Pancreas (tissue), 10 donors: ENCODE data around the gene MAGI1. TPM values are rescaled to one million over a fixed set of nuclear protein-coding genes. Genes with fewer than 3 reads are reported as not detected.
"Not testable (repeated sequence)": the region's sequence is repeated elsewhere in the genome, so short reads cannot be mapped to it uniquely, and the experiment has no call there.

Experiments
- ATAC-seq, 4 donors: fragments of 200-7000 bp; cut with Tn5 transposase; one replicate each; pipeline versions ENCODE4 v1.8.0 to v1.9.1; 2020; ENCODE audit warnings: mild to moderate bottlenecking in 4 of 4, moderate library complexity in 4 of 4
- DNase-seq, 6 donors: peaks; one replicate each; pipeline ENCODE4 v3.0.0-alpha.2; 2020
- FAIRE-seq: peaks from 2 replicates; lab custom pipeline; 2012; peaks lifted over from hg19 to GRCh38; lab: Jason Lieb, UNC
- H3K27ac ChIP-seq, 4 donors: fragments of 200-600 bp; sonication (generic); 1 replicate in 3 of 4; 2 replicates in 1 of 4; pipeline versions ENCODE4 v1.5.0 to v1.8.0; 2020
- H3K27me3 ChIP-seq, 4 donors: fragments of 200-600 bp; one replicate each; pipeline ENCODE4 v1.8.0; 2021
- H3K36me3 ChIP-seq, 3 donors: fragments of 200-600 bp; sonication (generic) in 1 of 3; one replicate each; pipeline versions ENCODE4 v1.5.0 to v1.8.0; 2020 to 2021
- H3K4me1 ChIP-seq, 3 donors: fragments of 200-600 bp; one replicate each; pipeline ENCODE4 v1.8.0; 2021
- H3K4me3 ChIP-seq, 4 donors: fragments of 200-600 bp; sonication (generic) in 2 of 4; one replicate each; pipeline versions ENCODE4 v1.5.0 to v1.8.0; 2020 to 2021
- H3K9me3 ChIP-seq, 4 donors: fragments of 200-600 bp; one replicate each; pipeline ENCODE4 v1.8.0; 2021
- CTCF ChIP-seq, 4 donors: fragments of 200-600 bp; sonication (generic) in 3 of 4; IDR thresholded peaks; one replicate each; pipeline versions ENCODE4 v1.5.0 to v1.8.0; 2021; ENCODE audit warnings: antibody characterized with exemption in 4 of 4
- WGBS, 2 donors: extraction: QIAGEN DNeasy Blood & Tissue Kit; methylation state at CpG; one replicate each; pipeline ENCODE4 v1.1.7; 2013; 5-methylcytosine and 5-hydroxymethylcytosine counted together
- intact Hi-C, 3 donors: fragments of 100-400 bp; cut with DNase I; formaldehyde crosslinking; loops; one replicate each; pipeline versions ENCODE4 v1.11.1 to v1.14.2; 2022
- polyA plus RNA-seq, 2 donors: library from polyadenylated mRNA; stranded (reverse); fragments of 200-250 nt; gene quantifications; one replicate each; pipeline ENCODE4 v1.2.3, GENCODE V29; 2013
- total RNA-seq, 6 donors: library from RNA; stranded (reverse); fragmentation: NEBNext Ultra II Directional in 4 of 6; extraction: Animal tissue kit (Norgen Biotek cat#: 25700) in 4 of 6; gene quantifications; one replicate each; pipeline versions ENCODE4 v1.2.1 to v1.2.4, GENCODE V29; 2021 to 2023
- donor health status: healthy with polysubstance abuse.
- donor health status: DM: no; HTN: no; CAD: no; lungs with moderate emphysema.
- donor health status: DM: no; HTN: no; CAD: no.
- donor health status: control.
- donor health status: control.
- donor health status: Bipolar disorder and iron deficiency.
- donor health status: DM: yes; HTN: yes; CAD: no.
- donor health status: DM: no; HTN: no; CAD: no.
- donor health status: DM: no; HTN: no; CAD: no.
- donor health status: DM: yes; HTN: yes; CAD: no.

MAGI1 gene
- total and polyA plus RNA-seq, 8 donors = 19.7 to 45.1 (median 28.0) TPM

DNA sequence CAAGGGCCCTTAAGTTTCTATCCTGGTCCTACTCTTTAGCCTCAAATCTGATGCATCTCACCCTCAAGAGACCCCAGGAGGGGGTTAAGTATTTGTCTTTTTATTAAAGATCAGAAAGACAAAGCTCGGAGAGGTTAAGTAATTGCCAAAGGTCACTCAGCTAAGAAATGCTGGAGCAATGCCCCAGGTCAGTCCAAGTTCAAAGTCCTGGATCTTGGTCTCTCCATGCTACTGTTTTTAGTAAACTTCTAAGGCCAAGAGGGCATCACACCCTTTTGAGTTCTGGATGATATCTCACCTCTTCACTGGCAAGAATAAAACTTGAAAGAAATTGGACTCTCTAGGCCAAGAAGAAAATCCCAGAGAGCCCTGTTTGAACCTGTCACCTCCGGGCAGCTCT, 488.6 kb downstream of the MAGI1 start:
- FAIRE-seq = no peak
- DNase-seq = no peak

GRCh38 chr3:65549626-65549959, 489.1 kb downstream of the MAGI1 start:
- Histone ChIP-seq H3K27me3 (no peaks in the 10 kb centered on the region), H3K27ac (no peak overlapping the region), H3K36me3 (no peaks in the 10 kb centered on the region), H3K4me3 (peak overlapping the region in 1 of 4 donors; percentile 22), H3K4me1 (peaks cover 0 to 6% (median 0%) of the 10 kb centered on the region in 3 donors), H3K9me3 (no peaks in the 10 kb centered on the region)
- ATAC-seq (peak in 1 of 4 donors; percentile 21), FAIRE-seq (no peak), DNase-seq (no peak)
- WGBS, 2 donors = 49 to 62% methylated on average over 4 to 9 of the region's 9 CpGs
- no peak for TF ChIP-seq CTCF (IDR thresholded peaks at IDR 0.05)
- intact Hi-C loops = no loop called here

More for the DNA sequence above, 488.6 kb downstream of the MAGI1 start:
- H3K27ac ChIP-seq = no peak overlapping the region
- intact Hi-C loops = no loop called here
- no peaks in the 10 kb centered on the region for H3K36me3 ChIP-seq
- no peak overlapping the region for H3K4me3 ChIP-seq
- H3K9me3 ChIP-seq = no peaks in the 10 kb centered on the region
- H3K4me1 ChIP-seq = peaks cover 0 to 6% (median 0%) of the 10 kb centered on the region in 3 donors
- WGBS, 2 donors = 50 to 52% methylated on average over 2 of the region's 2 CpGs
- ATAC-seq = no peak
- no peaks in the 10 kb centered on the region for H3K27me3 ChIP-seq
- no peak for TF ChIP-seq CTCF (IDR thresholded peaks at IDR 0.05)

DNA sequence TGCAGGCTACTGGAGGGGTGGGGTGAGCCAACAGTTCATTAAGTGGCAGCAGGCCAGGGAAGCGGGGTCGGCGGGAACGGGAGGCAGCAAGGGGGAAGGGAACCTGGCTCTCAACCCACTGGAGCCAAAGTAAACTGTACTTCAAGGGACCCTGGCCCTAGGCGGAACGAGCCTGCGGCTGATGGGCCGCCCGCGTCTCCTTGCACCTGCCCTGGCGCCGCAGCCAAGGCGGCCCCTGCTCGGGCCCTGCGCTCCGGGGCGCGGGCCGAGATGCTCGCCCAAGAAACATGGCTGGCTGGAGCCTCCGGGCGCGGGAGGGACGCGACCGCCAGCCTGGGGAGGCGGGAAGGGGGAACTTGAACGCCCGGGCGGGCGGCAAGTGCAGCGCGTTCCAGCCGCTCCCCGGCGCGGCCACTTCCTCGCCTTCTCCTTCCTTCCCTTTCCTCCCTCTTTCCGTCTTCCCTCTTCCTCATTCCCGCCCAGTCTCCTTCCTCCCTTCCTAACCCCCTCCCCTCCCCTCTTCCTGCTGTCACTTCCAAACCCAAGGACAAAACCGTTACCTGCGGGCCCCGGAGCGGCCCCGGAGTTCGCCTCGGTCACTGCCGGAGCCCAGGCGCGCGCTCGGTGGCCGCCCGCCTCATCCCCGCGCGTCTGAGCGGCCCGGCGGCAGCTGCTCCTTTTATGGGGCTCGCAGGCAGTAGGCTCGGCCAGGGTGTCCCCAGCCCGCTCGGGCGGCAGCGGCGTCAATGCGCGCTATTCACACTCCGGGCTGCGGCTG, 489.7 kb downstream of the MAGI1 start:
- intact Hi-C loops = no loop called here
- WGBS, 2 donors = 28 to 29% methylated on average over 61 to 71 of the region's 71 CpGs
- DNase-seq = peak in 3 of 6 donors; percentile 13 to 60 (median 54)
- no peak for FAIRE-seq
- H3K9me3 ChIP-seq = no peaks in the 10 kb centered on the region
- H3K36me3 ChIP-seq = no peaks in the 10 kb centered on the region
- no peak overlapping the region for H3K27ac ChIP-seq
- H3K4me3 ChIP-seq = peak overlapping the region in 1 of 4 donors; percentile 22
- H3K4me1 ChIP-seq = peaks cover 0 to 6% (median 0%) of the 10 kb centered on the region in 3 donors
- TF ChIP-seq CTCF (IDR thresholded peaks at IDR 0.05) = no peak
- no peaks in the 10 kb centered on the region for H3K27me3 ChIP-seq
- ATAC-seq = peak in 3 of 4 donors; percentile 62 to 68 (median 65)

DNA sequence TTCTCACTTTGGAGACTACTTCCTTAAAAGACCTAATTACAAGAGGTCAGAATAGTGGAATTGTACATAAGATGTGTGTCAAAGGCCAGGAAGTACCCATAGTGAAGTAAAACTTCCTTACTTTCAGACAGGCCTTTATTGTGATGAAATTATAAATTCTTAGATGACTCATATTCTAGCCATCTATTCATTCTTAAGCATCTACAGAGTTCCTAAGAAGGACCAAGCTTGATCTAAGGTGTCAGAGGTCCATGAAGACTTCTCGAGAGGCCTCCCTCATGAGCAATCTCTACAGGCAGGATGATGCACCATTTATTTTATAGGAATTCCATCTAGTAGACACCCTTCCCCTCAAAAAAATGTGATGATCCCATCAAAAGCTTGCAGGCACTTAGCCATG, 493.3 kb downstream of the MAGI1 start:
- no peak for ATAC-seq

DNA sequence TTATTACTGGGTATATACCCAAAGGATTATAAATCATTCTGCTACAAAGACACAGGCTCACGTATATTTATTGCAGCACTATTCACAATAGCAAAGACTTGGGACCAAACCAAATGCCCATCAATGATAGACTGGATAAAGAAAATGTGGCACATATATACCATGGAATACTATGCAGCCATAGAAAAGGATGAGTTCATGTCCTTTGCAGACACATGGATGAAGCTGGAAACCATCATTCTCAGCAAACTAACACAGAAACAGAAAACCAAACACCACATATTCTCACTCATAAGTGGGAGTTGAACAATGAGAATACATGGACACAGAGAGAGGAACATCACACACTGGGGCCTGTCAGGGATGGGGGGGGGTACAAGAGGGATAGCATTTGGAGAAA, 495.3 kb downstream of the MAGI1 start:
- FAIRE-seq, H3K36me3 ChIP-seq, intact Hi-C loops, H3K4me1 ChIP-seq, H3K27me3 ChIP-seq, DNase-seq, H3K9me3 ChIP-seq, ATAC-seq, H3K4me3 ChIP-seq, H3K27ac ChIP-seq: not testable (repeated sequence)
- WGBS, 2 donors = 91 to 92% methylated on average over 1 of the region's 1 CpG

More for the DNA sequence above, 493.3 kb downstream of the MAGI1 start:
- H3K4me1 ChIP-seq = peaks cover 0 to 6% (median 0%) of the 10 kb centered on the region in 3 donors
- no peak overlapping the region for H3K4me3 ChIP-seq
- no peak for TF ChIP-seq CTCF (IDR thresholded peaks at IDR 0.05)
- no peak overlapping the region for H3K27ac ChIP-seq
- FAIRE-seq (no peak), DNase-seq (no peak)
- intact Hi-C loops = no loop called here
- no peaks in the 10 kb centered on the region for H3K36me3 ChIP-seq
- H3K9me3 ChIP-seq = no peaks in the 10 kb centered on the region
- WGBS, 2 donors = 95 to 96% methylated on average over 1 of the region's 1 CpG
- no peaks in the 10 kb centered on the region for H3K27me3 ChIP-seq
